HCT116 (cell line): ENCODE results near the gene FGF11.

ENCODE experiments used
- CEBPB ChIP-seq: IDR thresholded peaks from 2 replicates; pipeline ENCODE4 v1.6.1; 2012; ENCODE audit warnings: low read depth
- EZH2 ChIP-seq: fragments of 200-600 bp; sonication (generic); IDR thresholded peaks from 2 replicates; pipeline ENCODE4 v1.6.1; 2017; ENCODE audit warnings: antibody characterized with exemption, mixed run types
- EZH2phosphoT487 ChIP-seq: fragments of 200-600 bp; IDR thresholded peaks from 2 replicates; pipeline ENCODE4 v1.6.1; 2018; ENCODE audit warnings: antibody characterized with exemption, borderline replicate concordance
- FOSL1 ChIP-seq: IDR thresholded peaks from 2 replicates; pipeline ENCODE4 v1.6.1; 2012; ENCODE audit warnings: low read depth
- POLR2AphosphoS5 ChIP-seq: IDR thresholded peaks from 2 replicates; pipeline ENCODE4 v1.6.1; 2011; ENCODE audit warnings: mild to moderate bottlenecking, low read depth, low read length, moderate library complexity
- SP1 ChIP-seq: IDR thresholded peaks from 2 replicates; pipeline ENCODE4 v1.6.1; 2012; ENCODE audit warnings: low read depth
- YY1 ChIP-seq: IDR thresholded peaks from 2 replicates; pipeline ENCODE4 v1.6.1; 2011; ENCODE audit warnings: low read length, low read depth, moderate library complexity, mild to moderate bottlenecking; ENCODE audit not compliant: insufficient replicate concordance; ENCODE audit errors: extremely low read depth
- ZNF274 ChIP-seq: fragments of 200-500 bp; sonication (Bioruptor generic); IDR thresholded peaks from 2 replicates; pipeline ENCODE4 v1.6.1; 2014; ENCODE audit warnings: mild to moderate bottlenecking, low read depth, low read length, inconsistent platforms
- TF ChIP-seq, protein P1 (sequence below), 3 experiments: fragments of 200-600 bp in 1 of 3; sonication (generic) in 1 of 3; IDR thresholded peaks in 2 of 3; conservative IDR thresholded peaks in 1 of 3; 2 replicates each; pipeline ENCODE4 v1.5.1; 2012 to 2017; ENCODE audit warnings: low read depth in 2 of 3, low read length in 2 of 3, antibody characterized with exemption in 1 of 3, borderline replicate concordance in 1 of 3, control low read depth in 1 of 3, mild to moderate bottlenecking in 1 of 3, mixed read lengths in 1 of 3, mixed run types in 1 of 3, moderate library complexity in 1 of 3; ENCODE audit not compliant: insufficient read depth in 1 of 3
- TF ChIP-seq, protein P2 (sequence below): IDR thresholded peaks from 2 replicates; pipeline ENCODE4 v1.6.1; 2011; ENCODE audit warnings: mild to moderate bottlenecking, low read length, moderate library complexity; ENCODE audit not compliant: insufficient replicate concordance; ENCODE audit errors: extremely low read depth
- TF ChIP-seq, protein P3 (sequence below): IDR thresholded peaks from 2 replicates; pipeline ENCODE4 v1.6.1; 2012
- TF ChIP-seq, protein P4 (sequence below): IDR thresholded peaks from 2 replicates; pipeline ENCODE4 v1.6.1; 2012; ENCODE audit warnings: low read depth

DNA sequence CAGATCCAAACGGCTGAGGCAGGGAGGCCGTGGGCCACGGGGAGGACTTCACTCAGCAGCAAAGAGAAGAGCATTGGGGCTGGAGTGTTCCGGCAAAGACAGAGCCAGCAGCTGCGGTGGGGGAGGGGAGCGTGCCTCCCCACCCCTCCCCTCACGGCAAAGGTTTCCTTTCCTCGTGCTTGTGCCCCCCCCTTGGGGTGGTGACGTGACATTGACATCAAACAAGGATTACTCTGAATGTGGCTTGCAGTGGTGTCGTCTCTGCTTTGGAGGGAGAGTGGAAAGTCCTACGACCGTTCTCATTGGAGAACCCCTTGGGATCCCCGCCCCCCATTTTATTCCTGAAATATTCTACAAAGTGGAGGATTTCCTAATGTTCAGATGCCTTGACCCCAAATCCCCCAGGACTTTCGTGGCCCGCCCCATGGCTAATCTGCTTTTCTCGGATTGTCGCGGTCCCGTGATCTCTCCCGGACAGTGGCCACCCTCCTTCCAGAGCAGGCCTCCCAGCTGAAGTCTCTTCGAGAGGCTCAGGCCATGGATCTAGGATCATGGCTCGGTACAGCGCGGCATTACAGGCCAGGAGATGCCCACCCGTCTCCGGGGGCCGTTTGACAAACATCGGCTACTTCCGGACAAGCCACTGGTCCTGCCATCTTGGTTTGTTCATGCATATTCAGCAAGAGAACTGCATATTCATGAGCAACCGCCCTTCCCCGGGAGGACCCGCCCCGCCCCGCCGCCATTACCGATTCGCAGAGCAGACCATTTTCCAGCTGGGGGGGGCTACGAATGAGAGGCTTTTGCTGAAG lies 44.1 kb downstream of the FGF11 start:
- TF ChIP-seq EZH2phosphoT487 (no peak), EZH2 (no peak), POLR2AphosphoS5 (no peak), ZNF274 (no peak), YY1 (peak; percentile 90), SP1 (no peak), FOSL1 (no peak), CEBPB (no peak)
- TF ChIP-seq, protein P1, sequence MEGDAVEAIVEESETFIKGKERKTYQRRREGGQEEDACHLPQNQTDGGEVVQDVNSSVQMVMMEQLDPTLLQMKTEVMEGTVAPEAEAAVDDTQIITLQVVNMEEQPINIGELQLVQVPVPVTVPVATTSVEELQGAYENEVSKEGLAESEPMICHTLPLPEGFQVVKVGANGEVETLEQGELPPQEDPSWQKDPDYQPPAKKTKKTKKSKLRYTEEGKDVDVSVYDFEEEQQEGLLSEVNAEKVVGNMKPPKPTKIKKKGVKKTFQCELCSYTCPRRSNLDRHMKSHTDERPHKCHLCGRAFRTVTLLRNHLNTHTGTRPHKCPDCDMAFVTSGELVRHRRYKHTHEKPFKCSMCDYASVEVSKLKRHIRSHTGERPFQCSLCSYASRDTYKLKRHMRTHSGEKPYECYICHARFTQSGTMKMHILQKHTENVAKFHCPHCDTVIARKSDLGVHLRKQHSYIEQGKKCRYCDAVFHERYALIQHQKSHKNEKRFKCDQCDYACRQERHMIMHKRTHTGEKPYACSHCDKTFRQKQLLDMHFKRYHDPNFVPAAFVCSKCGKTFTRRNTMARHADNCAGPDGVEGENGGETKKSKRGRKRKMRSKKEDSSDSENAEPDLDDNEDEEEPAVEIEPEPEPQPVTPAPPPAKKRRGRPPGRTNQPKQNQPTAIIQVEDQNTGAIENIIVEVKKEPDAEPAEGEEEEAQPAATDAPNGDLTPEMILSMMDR (IDR thresholded peaks at IDR 0.05 in 2 of 3, conservative IDR thresholded peaks at IDR 0.05 in 1 of 3; ENCODE audit: borderline replicate concordance in 1 of 3, insufficient read depth in 1 of 3, low read depth in 2 of 3, low read length in 2 of 3), result no peak
- TF ChIP-seq, protein P2, sequence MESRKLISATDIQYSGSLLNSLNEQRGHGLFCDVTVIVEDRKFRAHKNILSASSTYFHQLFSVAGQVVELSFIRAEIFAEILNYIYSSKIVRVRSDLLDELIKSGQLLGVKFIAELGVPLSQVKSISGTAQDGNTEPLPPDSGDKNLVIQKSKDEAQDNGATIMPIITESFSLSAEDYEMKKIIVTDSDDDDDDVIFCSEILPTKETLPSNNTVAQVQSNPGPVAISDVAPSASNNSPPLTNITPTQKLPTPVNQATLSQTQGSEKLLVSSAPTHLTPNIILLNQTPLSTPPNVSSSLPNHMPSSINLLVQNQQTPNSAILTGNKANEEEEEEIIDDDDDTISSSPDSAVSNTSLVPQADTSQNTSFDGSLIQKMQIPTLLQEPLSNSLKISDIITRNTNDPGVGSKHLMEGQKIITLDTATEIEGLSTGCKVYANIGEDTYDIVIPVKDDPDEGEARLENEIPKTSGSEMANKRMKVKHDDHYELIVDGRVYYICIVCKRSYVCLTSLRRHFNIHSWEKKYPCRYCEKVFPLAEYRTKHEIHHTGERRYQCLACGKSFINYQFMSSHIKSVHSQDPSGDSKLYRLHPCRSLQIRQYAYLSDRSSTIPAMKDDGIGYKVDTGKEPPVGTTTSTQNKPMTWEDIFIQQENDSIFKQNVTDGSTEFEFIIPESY, result no peak
- TF ChIP-seq, protein P3, sequence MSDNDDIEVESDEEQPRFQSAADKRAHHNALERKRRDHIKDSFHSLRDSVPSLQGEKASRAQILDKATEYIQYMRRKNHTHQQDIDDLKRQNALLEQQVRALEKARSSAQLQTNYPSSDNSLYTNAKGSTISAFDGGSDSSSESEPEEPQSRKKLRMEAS, result no peak; the same call in 1 of the 2 replicates
- TF ChIP-seq, protein P4, sequence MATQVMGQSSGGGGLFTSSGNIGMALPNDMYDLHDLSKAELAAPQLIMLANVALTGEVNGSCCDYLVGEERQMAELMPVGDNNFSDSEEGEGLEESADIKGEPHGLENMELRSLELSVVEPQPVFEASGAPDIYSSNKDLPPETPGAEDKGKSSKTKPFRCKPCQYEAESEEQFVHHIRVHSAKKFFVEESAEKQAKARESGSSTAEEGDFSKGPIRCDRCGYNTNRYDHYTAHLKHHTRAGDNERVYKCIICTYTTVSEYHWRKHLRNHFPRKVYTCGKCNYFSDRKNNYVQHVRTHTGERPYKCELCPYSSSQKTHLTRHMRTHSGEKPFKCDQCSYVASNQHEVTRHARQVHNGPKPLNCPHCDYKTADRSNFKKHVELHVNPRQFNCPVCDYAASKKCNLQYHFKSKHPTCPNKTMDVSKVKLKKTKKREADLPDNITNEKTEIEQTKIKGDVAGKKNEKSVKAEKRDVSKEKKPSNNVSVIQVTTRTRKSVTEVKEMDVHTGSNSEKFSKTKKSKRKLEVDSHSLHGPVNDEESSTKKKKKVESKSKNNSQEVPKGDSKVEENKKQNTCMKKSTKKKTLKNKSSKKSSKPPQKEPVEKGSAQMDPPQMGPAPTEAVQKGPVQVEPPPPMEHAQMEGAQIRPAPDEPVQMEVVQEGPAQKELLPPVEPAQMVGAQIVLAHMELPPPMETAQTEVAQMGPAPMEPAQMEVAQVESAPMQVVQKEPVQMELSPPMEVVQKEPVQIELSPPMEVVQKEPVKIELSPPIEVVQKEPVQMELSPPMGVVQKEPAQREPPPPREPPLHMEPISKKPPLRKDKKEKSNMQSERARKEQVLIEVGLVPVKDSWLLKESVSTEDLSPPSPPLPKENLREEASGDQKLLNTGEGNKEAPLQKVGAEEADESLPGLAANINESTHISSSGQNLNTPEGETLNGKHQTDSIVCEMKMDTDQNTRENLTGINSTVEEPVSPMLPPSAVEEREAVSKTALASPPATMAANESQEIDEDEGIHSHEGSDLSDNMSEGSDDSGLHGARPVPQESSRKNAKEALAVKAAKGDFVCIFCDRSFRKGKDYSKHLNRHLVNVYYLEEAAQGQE, result no peak
